HG02763 (cell line): ENCODE results near the gene HCCS.
"Not testable (repeated sequence)": the region's sequence is repeated elsewhere in the genome, so short reads cannot be mapped to it uniquely, and the experiment has no call there.

ENCODE experiments used
- ATAC-seq: cut with Tn5 transposase; IDR thresholded peaks from one replicate; pipeline ENCODE4 v1.9.1; 2021; ENCODE audit warnings: mild to moderate bottlenecking, moderate library complexity; ENCODE audit not compliant: unreplicated experiment

Gene HCCS

GRCh38 chrX:11119313-11119943 lies 8.3 kb downstream of the HCCS start:
- ATAC-seq: no peak

GRCh38 chrX:11123087-11123486 lies 12.0 kb downstream of the HCCS start:
- not testable (repeated sequence) for ATAC-seq

DNA sequence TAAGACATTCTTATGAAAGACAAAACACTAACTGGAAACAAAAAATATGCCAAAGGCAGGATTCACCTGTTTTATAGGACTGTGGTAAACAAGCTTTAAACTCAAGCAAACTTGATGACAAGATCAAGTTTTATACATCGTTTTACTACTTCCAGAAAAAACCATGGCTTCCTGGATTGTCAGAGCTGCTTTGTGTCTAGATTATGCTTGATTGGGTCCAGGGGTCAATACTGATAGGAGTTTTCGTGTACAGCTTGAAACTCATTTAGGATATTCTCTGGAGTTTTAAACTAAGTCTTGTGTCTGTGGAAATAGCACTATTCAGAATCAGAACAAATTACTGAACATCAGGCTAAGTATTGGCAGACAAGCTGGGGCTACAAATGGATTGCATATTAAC lies 13.0 kb downstream of the HCCS start:
- ATAC-seq: no peak

DNA sequence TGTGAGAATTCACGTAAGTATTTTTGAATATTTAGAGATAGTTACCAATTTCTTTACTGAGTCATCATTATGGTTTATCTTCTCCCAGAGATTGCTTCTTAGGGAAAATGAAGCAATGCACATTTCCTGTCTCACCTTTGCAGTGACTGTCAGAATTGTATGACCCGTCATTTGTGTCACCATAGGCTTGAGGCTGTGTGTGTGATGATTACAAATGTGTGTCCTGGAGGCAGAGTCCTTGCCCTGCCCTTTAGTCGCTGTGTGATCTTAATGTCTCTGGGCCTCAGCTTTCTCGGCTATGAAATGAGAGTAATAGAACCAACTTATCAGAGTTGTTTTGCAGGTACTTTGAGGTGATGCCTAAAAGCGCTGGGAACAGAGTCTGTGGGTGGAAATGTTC lies 13.9 kb downstream of the HCCS start:
- ATAC-seq: no peak

DNA sequence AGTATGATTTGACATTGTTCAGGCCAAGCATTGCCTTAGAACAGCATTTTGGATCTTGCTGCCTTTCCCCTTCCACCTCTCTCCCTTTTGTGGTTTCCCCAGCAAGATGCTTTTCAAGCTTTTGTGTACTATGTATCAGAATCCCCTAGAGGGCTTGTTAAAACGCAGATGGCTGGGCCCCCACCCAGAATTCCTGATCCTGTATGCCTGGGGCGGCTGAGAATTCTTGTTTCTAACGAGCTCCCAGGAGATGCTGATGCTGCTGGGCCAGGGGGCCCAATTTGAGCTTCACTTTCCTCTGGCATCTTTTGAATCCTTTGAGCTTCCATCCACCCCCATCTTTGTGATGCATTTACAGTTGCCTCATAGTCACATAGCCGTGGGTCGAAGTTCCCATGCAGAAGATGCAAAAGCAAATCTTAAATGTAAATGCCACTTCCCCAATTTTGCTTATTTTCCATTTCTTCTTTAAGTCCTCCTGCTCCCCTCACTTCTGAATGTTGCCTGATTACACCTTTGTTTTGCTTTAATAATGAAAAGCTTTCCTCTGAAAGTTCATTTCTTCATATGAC lies 18.5 kb downstream of the HCCS start:
- ATAC-seq: no peak

DNA sequence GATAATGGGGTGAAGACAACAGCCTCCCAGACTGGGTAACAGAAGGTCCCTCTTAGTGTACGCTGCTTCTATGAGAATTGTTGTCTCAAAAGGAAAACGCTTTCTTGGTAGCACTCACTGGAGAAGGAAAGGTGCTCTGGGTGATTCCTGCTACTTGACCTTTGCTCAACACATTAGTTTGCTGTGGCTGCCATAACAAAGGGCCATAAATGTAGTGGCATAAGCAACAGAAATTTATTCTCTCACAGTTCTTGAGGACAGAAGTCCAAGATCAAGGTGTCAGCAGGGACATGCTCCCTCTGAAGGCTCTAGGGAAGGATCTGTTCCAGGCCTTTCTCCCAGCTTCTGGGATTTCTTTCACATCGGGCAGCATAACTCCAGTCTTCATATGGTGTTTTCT lies 19.0 kb downstream of the HCCS start:
- no peak for ATAC-seq

DNA sequence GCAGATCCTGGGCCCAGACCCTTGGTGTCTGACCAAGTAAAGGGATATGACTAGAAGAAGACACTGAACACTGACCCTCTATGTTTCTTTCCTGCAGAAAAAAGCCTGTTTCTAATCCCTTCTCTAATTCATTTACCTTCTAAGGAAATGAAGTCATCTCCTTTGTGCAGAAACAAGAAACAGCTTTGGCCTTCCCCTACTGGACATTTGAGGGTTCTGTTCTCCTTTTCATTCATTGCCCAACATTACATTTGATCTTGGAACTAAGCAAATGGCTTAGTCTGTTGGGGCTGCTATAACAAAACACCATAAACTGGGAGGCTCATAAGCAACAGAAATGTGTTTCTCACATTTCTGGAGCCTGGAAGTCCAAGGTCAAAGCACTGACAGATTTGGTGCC lies 20.0 kb downstream of the HCCS start:
- ATAC-seq: no peak

- ATAC-seq: no peak
These were observed 24.5 kb downstream of the HCCS start for GRCh38 chrX:11135564-11136185.

GRCh38 chrX:11137543-11138139 lies 26.5 kb downstream of the HCCS start:
- ATAC-seq: no peak

DNA sequence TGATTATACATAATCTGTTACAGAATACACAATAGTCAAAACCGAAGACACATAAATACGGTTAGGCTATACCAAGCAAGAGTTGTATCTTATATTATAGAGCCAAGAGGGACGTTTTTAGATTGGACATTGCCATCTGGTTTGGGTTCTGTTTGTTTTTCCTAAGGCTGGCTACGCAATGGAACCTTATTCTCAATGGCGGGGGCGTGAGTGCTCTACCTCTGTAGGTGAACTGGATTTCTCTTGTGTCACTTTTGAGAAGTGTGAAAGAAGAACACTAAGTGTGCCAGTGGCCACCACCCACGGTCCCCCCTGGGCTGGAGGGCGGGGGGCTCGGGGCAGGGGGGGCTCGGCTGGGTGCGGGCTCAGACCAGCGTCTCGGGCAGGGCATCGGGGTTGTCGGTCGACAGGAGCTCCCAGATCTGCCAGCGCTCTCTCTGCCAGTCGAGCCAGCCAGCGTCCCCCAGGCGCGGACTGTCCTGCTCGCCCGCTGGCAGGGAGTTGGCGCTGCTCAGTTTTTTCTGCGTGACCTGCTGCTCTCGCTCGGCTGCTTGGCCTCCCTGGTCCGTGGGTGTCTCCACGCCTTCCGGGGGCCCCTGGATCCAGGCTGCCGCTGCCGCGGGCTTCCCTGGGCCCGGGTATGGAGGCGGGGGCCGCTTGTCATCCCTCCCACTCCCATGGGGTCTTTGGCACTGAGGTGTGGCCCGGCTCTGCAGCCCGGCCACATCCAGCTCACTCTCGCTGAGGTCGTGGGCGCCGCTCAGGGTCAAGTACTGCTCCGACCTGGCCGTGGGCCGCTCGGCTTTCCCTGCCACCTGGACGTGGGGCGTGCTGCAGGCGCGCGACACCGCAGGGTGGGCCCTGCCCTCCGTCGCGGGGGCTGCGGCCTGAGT lies 27.6 kb downstream of the HCCS start:
- ATAC-seq: no peak

- ATAC-seq: peak; percentile 88
These were observed 33.0 kb downstream of the HCCS start for GRCh38 chrX:11143931-11144678.

DNA sequence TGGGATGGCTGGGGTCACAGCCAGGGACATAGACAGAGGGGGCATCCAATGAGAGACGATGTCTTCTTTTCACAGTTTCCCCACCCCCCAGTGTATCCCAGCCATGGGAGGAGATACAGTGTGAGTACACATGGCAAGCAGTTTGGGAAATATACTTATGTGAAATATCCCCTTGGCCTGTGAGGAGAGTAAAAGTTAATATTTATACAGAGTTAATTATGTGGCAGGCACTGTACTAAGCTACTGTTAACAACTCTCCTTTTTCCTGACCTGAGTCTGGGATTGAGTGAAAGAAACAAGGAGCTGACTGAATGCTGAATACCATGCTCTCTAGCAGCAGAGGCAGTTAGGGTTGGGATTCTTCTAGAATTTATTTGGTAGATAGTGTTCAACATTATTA lies 35.3 kb downstream of the HCCS start:
- ATAC-seq: no peak

- no peak for ATAC-seq
These were observed 37.3 kb downstream of the HCCS start for GRCh38 chrX:11148401-11148800.

GRCh38 chrX:11151799-11152559 lies 40.8 kb downstream of the HCCS start:
- ATAC-seq: no peak

GRCh38 chrX:11159149-11159548 lies 48.0 kb downstream of the HCCS start:
- no peak for ATAC-seq

GRCh38 chrX:11164433-11164832 lies 53.3 kb downstream of the HCCS start:
- ATAC-seq: no peak

DNA sequence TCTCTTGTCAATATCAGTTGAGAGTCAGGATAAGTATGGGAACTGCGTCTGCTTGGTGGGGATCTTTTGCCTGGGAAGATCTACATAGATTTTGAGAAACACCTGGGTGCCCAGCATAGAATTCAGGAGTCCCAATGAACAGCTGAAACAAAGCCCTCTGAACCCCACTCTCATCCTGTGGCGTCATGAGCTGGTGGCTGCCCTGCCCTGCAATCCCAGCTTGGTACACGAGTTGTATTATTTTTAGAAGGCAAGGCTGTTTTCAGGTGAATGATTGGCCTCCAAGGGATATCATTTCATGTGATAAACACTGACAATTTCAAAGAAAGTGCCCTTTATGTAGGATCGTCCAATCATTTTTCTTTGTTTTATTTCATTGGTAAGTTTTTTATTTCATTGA lies 60.8 kb downstream of the HCCS start:
- ATAC-seq: no peak

- no peak for ATAC-seq
These were observed 61.3 kb downstream of the HCCS start for GRCh38 chrX:11172415-11172814.
